ENCODE data around the gene CYP26B1.

CYP26B1 gene

DNA sequence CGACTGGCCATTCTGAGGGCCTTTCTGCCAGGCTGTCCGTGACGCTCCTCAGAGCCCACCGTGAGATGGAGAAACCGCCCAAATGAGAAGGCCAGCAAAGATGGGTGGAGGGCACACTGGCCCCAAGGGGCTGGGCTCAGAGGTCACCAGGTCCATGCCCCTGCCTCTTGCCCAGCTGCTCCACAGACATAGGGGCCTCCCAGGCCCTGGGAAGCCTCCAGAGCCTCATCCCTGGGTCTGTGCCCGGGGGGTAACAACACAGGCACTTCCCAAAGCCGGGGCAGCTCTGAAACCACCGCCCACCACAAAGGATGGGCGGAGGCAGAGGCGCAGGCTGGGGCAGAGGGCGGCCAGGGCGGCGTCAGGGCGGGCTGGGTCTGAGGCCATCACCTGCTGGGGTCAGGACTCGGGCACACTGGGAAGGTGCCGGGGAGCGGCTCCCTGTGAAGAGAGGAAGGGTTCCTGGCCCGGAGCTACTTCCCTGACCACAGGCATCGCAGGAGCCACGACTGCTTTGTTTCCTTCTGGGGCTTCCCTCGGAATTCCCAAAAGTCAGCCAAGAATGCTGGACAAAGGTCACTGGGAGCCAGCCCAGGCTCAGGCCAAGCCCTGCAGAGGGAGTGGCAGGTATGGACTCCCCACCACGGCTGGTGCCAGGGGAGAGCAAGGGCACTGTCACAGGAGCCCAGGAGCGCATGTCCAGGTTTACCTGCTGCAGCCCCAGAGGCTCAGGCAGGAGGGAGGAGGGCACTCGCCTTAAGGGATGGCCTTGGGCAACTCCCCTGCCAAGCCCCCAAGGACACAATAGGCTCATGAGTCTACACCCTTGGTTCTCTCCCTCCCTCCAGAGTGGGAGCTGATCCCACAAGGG, 9.4 kb downstream of the CYP26B1 start:
- Histone ChIP-seq H3K4me3 (ENCODE audit: low read length) (no peak overlapping the region), H3K9me3 (ENCODE audit: control insufficient read depth, low read length) (no peaks in the 10 kb centered on the region), H3K4me1 (ENCODE audit: control insufficient read depth, insufficient read depth, low read length) (peaks cover 17% of the 10 kb centered on the region), H3K36me3 (ENCODE audit: control insufficient read depth, insufficient read depth, low read length) (no peaks in the 10 kb centered on the region), H3K9ac (ENCODE audit: low read length) (no peak overlapping the region), H3K27me3 (ENCODE audit: control insufficient read depth, insufficient read depth, low read length) (peaks cover 45% of the 10 kb centered on the region)

DNA sequence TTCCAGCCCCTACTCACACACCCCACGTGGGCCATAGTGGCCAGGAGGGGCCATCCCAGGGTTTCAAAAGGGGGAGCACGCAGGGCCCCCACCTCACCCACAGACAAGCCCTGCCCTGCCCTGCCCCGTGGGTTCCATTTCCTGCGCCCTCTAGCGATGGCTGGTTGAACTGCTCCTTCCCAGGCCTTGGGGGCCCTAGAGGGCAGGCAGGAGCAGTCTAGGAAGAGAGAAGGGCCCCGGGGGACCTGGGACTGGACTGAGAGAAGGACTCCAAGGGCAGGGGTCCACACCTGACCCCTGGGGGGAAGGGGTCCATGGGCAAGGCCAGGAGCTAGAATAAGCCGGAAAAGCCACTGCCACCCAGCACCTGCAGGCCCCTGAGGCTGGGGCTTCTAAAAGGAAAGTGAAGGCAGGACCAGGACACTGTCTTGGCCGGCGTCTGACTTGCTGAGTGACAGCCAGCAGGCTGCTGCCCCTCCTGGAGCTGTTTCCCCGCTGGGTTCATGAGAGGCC, 10.1 kb downstream of the CYP26B1 start:
- Histone ChIP-seq H3K4me1 (ENCODE audit: control insufficient read depth, insufficient read depth, low read length) (peaks cover 17% of the 10 kb centered on the region), H3K4me3 (ENCODE audit: low read length) (no peak overlapping the region), H3K9me3 (ENCODE audit: control insufficient read depth, low read length) (no peaks in the 10 kb centered on the region), H3K27me3 (ENCODE audit: control insufficient read depth, insufficient read depth, low read length) (peaks cover 39% of the 10 kb centered on the region), H3K36me3 (ENCODE audit: control insufficient read depth, insufficient read depth, low read length) (no peaks in the 10 kb centered on the region), H3K9ac (ENCODE audit: low read length) (no peak overlapping the region)

DNA sequence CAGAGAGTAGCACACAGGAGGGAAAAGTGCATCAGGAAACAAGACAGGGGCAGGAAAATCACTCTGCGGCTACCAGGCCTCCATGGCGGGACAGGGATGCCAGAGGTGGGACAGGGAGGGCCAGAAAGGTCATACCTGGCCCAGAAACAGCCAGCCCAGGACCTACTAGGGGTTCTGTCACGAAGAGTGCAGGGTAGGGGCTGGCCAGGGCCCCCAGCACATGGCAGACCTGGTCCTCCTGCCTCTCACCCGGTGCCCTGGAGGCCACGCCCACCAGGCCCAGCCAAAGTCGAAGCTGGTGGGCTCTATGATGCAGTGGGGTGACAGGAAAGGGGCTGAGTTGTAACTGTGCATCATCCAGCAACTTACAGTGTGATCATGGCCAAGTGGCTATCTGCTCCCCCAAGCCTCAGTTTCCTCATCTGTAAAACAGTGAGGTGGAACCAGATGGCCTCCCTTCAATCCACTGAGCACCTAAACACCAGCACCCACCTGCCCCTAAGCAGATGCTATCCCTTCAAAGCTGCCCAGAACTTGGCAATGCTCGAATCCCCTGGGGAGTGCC, 10.6 kb downstream of the CYP26B1 start:
- Histone ChIP-seq H3K36me3 (ENCODE audit: control insufficient read depth, insufficient read depth, low read length) (no peaks in the 10 kb centered on the region), H3K9me3 (ENCODE audit: control insufficient read depth, low read length) (no peaks in the 10 kb centered on the region), H3K4me1 (ENCODE audit: control insufficient read depth, insufficient read depth, low read length) (peaks cover 17% of the 10 kb centered on the region), H3K9ac (ENCODE audit: low read length) (no peak overlapping the region), H3K27me3 (ENCODE audit: control insufficient read depth, insufficient read depth, low read length) (peaks cover 37% of the 10 kb centered on the region), H3K4me3 (ENCODE audit: low read length) (no peak overlapping the region)

DNA sequence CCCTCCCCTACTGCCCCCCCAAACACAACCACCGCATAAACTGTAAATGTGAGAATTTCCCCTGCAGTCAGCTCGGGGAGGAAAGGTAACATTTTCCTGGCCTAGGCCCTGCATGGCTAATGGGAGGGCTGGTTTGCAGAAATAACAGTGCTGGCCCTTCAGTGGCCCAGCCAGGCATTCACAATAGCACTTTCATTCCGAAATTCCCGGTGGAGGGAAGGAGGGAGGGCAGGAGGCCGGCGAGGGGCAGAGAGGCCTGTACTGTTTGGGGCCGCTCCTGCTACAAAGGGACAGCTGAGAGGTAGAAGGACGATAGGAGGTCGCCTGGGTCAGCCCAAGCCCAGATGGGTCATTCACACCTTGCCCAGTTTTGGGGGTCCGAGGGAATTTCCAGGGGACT, 11.3 kb downstream of the CYP26B1 start:
- peaks cover 37% of the 10 kb centered on the region for H3K27me3 ChIP-seq (ENCODE audit: control insufficient read depth, insufficient read depth, low read length)
- H3K9ac ChIP-seq (ENCODE audit: low read length), result no peak overlapping the region
- H3K36me3 ChIP-seq (ENCODE audit: control insufficient read depth, insufficient read depth, low read length), result no peaks in the 10 kb centered on the region
- H3K9me3 ChIP-seq (ENCODE audit: control insufficient read depth, low read length), result no peaks in the 10 kb centered on the region
- no peak overlapping the region for H3K4me3 ChIP-seq (ENCODE audit: low read length)
- peaks cover 17% of the 10 kb centered on the region for H3K4me1 ChIP-seq (ENCODE audit: control insufficient read depth, insufficient read depth, low read length)

DNA sequence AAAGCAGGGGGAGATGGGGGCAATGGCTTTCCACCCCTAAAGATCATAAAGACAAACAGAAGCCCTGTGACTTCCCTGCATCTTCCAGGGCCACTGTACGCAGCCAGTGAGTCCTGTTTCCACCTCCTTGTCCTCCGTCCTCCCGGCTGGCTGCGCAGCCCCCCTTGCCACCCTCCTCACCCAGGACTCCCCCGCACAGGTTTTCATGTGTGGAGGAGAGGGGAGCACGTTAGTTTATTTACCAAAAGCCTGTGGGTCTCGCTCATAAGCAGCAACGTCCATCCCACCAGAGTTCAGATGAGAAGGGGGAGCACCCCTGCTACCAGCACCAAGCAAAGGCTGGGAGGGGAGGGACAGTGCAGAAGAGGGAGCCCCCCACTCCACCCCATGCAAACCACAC, 11.7 kb downstream of the CYP26B1 start:
- Histone ChIP-seq H3K4me3 (ENCODE audit: low read length) (no peak overlapping the region), H3K36me3 (ENCODE audit: control insufficient read depth, insufficient read depth, low read length) (no peaks in the 10 kb centered on the region), H3K9ac (ENCODE audit: low read length) (no peak overlapping the region)

DNA sequence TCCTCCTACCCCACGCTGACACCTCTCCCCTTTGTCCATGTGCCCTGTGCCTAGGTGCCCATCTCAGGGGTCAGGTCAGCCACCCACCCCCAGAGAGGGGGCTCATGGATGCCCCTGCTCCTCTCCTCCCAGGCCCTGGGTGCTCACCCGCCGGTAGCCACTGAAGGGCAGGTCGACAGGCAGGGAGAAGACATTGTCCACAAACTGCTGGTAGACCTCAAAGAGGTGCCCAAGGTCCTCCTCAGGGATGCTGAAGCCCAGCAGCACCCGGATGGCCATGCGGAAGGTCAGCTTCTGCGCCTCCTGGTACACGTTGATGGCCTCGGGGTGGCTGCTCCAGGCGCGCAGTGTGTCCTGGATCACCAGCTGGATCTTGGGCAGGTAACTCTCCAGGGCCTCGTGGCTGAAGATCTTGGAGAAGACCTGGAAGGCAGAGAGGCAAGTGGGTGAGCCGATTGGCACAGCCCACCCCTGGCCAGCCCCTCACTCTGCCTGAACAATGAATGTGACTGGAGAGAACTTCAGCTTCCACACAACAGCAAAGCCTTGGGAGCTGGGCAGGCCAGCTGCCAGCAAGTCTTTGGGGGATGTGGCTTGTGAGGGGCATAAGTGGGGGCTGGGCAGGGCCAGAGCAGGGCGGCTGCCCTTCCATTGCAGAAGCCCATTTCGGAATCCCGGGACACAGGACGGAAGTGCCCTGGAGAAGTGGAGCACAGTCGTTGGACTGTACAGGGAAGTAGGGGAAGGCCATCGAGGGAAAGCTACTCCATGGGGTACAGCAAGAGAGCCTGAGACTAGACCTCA, 12.5 kb downstream of the CYP26B1 start:
- Histone ChIP-seq H3K36me3 (ENCODE audit: control insufficient read depth, insufficient read depth, low read length) (no peaks in the 10 kb centered on the region), H3K27me3 (ENCODE audit: control insufficient read depth, insufficient read depth, low read length) (peaks cover 30% of the 10 kb centered on the region), H3K9me3 (ENCODE audit: control insufficient read depth, low read length) (no peaks in the 10 kb centered on the region), H3K9ac (ENCODE audit: low read length) (no peak overlapping the region), H3K4me3 (ENCODE audit: low read length) (no peak overlapping the region), H3K4me1 (ENCODE audit: control insufficient read depth, insufficient read depth, low read length) (peaks cover 17% of the 10 kb centered on the region)

More for the DNA sequence above, 11.7 kb downstream of the CYP26B1 start:
- H3K9me3 ChIP-seq (ENCODE audit: control insufficient read depth, low read length), result no peaks in the 10 kb centered on the region
- peaks cover 17% of the 10 kb centered on the region for H3K4me1 ChIP-seq (ENCODE audit: control insufficient read depth, insufficient read depth, low read length)
- H3K27me3 ChIP-seq (ENCODE audit: control insufficient read depth, insufficient read depth, low read length), result peaks cover 36% of the 10 kb centered on the region

DNA sequence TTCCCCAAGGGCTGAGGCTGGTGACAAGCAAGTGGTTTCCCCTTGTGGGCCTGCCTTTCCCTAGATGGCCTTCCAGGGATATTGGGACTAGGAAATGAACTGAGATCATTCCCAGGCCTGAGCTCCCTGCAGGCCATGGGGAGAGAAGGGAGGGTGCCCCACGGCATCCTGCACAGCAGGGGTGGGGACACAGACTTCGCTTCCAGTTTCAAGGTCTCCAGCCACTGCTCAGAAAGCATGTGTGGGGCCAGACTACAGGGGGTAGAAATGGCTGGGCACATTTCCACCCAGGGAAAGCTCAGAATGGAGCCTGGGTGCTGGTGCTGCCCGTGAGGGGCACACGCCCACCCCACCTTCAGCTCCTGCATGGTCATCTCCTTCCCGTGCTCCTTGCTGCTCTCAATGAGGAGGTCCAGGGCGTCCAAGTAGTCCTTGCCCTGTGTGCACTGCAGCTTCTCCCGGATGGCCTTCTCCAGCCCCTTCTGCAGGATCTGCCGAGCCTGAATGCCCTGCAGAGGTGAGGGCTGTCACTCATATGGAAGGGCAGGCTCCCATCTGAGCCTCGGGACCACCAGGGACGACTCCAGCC, 13.2 kb downstream of the CYP26B1 start:
- H3K9ac ChIP-seq (ENCODE audit: low read length), result no peak overlapping the region
- H3K9me3 ChIP-seq (ENCODE audit: control insufficient read depth, low read length), result no peaks in the 10 kb centered on the region
- no peaks in the 10 kb centered on the region for H3K36me3 ChIP-seq (ENCODE audit: control insufficient read depth, insufficient read depth, low read length)
- no peak overlapping the region for H3K4me3 ChIP-seq (ENCODE audit: low read length)
- H3K27me3 ChIP-seq (ENCODE audit: control insufficient read depth, insufficient read depth, low read length), result peaks cover 23% of the 10 kb centered on the region
- H3K4me1 ChIP-seq (ENCODE audit: control insufficient read depth, insufficient read depth, low read length), result peaks cover 17% of the 10 kb centered on the region

DNA sequence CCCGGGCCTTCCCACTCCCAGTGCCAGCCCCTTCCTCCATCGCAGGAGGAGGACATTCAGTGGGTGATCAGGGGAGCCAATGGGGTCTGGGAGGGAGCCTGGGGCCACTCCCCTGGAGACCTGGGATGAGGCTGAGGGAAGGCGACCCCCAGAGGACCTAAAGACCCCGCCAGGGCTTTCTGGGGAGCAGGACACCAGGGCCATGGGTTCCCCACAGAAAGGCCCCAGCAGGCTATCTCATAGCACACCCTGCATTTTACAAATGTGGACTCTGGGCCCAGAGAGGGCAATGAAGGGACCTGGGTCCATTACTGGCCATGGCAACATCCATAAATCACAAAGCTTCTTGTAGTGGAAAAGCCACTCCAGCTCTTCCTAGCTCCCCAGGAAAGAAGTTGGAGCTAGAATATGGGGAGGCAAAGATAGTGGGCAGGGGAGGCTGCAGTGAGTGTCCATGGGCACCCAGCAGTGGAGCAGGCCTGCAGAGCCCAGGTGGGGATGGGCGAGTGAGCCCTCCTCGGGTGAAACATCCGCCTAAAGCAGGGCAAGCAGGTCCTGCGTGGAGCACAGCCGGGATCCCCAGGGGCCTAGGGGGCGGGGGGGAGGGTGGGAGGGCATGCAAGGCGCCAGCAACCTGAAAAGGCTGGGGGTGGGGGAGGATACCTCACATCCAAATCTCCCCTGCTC, 13.8 kb downstream of the CYP26B1 start:
- Histone ChIP-seq H3K4me1 (ENCODE audit: control insufficient read depth, insufficient read depth, low read length) (peaks cover 13% of the 10 kb centered on the region), H3K9ac (ENCODE audit: low read length) (no peak overlapping the region), H3K36me3 (ENCODE audit: control insufficient read depth, insufficient read depth, low read length) (no peaks in the 10 kb centered on the region), H3K9me3 (ENCODE audit: control insufficient read depth, low read length) (no peaks in the 10 kb centered on the region), H3K27me3 (ENCODE audit: control insufficient read depth, insufficient read depth, low read length) (peaks cover 21% of the 10 kb centered on the region), H3K4me3 (ENCODE audit: low read length) (no peak overlapping the region)

DNA sequence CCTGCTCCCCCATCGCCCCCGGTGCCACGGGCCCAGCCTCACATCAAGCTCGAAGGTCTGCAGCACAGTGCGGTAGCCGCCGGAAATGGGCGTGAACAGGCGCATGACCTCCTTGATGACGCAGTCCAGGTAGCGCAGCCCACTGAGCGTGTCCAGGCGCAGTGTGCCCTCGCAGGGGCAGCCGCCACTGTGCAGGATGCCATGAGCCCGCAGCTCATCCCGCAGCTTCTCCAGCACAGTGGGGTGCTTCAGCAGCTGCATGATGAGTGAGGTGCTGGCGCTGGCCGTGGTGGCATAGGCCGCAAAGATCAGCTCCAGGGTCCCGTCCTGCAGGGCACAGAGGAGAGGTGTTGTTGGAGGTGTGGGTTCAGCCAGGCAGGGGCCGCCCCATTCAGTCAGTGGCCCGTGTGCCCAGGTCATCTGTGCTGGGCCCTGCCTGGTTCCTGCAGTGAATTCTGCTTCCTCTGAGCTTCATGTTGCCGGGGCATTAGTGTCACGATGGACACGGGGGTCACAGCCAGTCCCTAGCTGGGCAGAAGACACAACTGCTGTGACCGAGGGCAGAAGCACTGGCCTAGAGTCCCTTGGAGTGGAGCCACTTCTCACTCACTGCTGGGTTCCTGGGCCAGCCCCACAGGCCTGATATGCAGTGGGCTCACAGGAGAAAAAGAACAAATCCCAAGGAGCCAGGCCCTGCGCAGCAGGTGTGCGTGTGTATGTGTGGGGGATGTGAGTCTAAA, 14.5 kb downstream of the CYP26B1 start:
- H3K4me1 ChIP-seq (ENCODE audit: control insufficient read depth, insufficient read depth, low read length), result peaks cover 6% of the 10 kb centered on the region
- no peaks in the 10 kb centered on the region for H3K9me3 ChIP-seq (ENCODE audit: control insufficient read depth, low read length)
- no peaks in the 10 kb centered on the region for H3K36me3 ChIP-seq (ENCODE audit: control insufficient read depth, insufficient read depth, low read length)
- H3K4me3 ChIP-seq (ENCODE audit: low read length), result no peak overlapping the region
- H3K9ac ChIP-seq (ENCODE audit: low read length), result no peak overlapping the region
- H3K27me3 ChIP-seq (ENCODE audit: control insufficient read depth, insufficient read depth, low read length), result peaks cover 14% of the 10 kb centered on the region

DNA sequence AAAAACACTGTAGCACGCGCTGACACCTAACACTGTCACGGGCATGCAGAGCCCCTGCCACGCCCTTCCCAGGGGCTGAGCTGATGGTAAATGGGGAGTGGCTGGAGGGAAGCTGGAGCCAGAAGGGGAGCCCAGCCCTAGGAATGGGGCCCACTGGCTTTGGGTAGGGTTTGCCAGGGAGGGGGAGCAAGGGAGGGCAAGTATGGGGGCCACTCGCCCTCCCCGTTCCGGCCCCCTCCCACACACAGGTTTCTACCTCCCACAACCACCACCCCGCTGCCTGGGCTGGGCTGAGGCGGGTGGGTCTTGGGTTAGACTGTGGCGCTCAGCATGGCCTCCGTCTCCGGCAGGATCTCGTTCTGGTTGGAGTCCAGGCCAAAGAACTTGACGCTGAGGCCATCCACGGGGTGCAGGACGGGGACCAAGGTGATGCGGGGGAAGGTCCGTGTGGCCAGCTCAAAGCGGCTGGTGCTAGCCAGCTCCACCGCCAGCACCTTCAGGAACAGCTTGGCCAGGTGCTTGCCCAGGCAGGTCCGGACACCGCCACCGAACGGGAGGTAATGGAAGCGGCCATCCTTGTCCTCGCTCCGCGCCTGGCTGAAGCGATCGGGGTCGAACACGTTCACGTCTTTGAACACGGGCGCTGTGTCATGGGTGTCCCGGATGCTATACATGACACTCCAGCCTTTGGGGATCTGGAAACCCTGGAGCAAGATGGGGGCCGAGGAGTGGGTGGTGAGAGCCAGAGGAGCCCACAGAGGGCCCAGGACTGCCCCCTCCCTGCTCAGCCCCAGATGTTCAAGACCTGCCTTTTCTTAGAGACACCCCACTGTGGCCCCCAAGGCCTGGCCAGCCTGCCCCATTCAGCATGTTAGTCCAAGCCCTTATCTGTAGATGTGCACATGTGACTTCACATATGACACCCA, 15.5 kb downstream of the CYP26B1 start:
- Histone ChIP-seq H3K9ac (ENCODE audit: low read length) (no peak overlapping the region), H3K4me3 (ENCODE audit: low read length) (no peak overlapping the region), H3K9me3 (ENCODE audit: control insufficient read depth, low read length) (no peaks in the 10 kb centered on the region), H3K27me3 (ENCODE audit: control insufficient read depth, insufficient read depth, low read length) (peaks cover 7% of the 10 kb centered on the region), H3K4me1 (ENCODE audit: control insufficient read depth, insufficient read depth, low read length) (no peaks in the 10 kb centered on the region), H3K36me3 (ENCODE audit: control insufficient read depth, insufficient read depth, low read length) (no peaks in the 10 kb centered on the region)
